ENCODE results near the gene HSBP1L1. TPM values are rescaled to one million over a fixed set of nuclear protein-coding genes. Genes with fewer than 3 reads are reported as not detected.

HSBP1L1 gene
- total RNA-seq, 2 experiments from 2014 or later: 42.6 to 42.7 TPM

GRCh38 chr18:79926306-79926705 is 38.1 kb upstream of the HSBP1L1 start:
- H3K9me3 Mint-ChIP-seq: peaks cover 12% of the 10 kb centered on the region
- ATAC-seq (ENCODE audit: poor library complexity) (no peak), DNase-seq (peak in 1 of 14 experiments; percentile 4)
- Histone ChIP-seq H3K9me3 (ENCODE audit: control insufficient read depth in 1 of 2, insufficient read depth in 1 of 2, low read length in 2 of 2) (peaks cover 20 to 21% of the 10 kb centered on the region in 2 experiments), H3K4me3 (ENCODE audit: low read length) (no peak overlapping the region), H3K36me3 (ENCODE audit: insufficient read depth, low read length) (peaks cover 33% of the 10 kb centered on the region), H3K4me1 (ENCODE audit: insufficient read depth, low read length) (peaks cover 3% of the 10 kb centered on the region), H3K27ac (ENCODE audit: low read depth in 1 of 2, low read length in 2 of 2) (no peak overlapping the region), H3K27me3 (ENCODE audit: control insufficient read depth in 1 of 2, insufficient read depth in 2 of 2, low read length in 2 of 2) (no peaks in the 10 kb centered on the region)
- H3K27ac Mint-ChIP-seq: no peak overlapping the region
- intact Hi-C loops (cut with DNase I, micrococcal nuclease): no loop called here
- no peaks in the 10 kb centered on the region for H3K27me3 Mint-ChIP-seq
- ChIA-PET POLR2A (no interaction called here), CTCF (no interaction called here)
- no peak for TF ChIP-seq CTCF (IDR thresholded peaks at IDR 0.05)
- peaks cover 5% of the 10 kb centered on the region for H3K4me1 Mint-ChIP-seq (ENCODE audit: low read depth)
- H3K4me3 Mint-ChIP-seq: no peak overlapping the region
- H3K36me3 Mint-ChIP-seq (ENCODE audit: low read depth): peaks cover 84% of the 10 kb centered on the region

- Histone ChIP-seq H3K4me1 (ENCODE audit: insufficient read depth, low read length) (peaks cover 3% of the 10 kb centered on the region), H3K4me3 (ENCODE audit: low read length) (no peak overlapping the region), H3K27me3 (ENCODE audit: control insufficient read depth in 1 of 2, insufficient read depth in 2 of 2, low read length in 2 of 2) (no peaks in the 10 kb centered on the region), H3K36me3 (ENCODE audit: insufficient read depth, low read length) (peaks cover 33% of the 10 kb centered on the region), H3K27ac (ENCODE audit: low read depth in 1 of 2, low read length in 2 of 2) (no peak overlapping the region), H3K9me3 (ENCODE audit: control insufficient read depth in 1 of 2, insufficient read depth in 1 of 2, low read length in 2 of 2) (peaks cover 20 to 26% of the 10 kb centered on the region in 2 experiments)
- DNase-seq: peak in 2 of 14 experiments; percentile 2 to 31
- ChIA-PET POLR2A (no interaction called here), CTCF (no interaction called here)
- ATAC-seq (ENCODE audit: poor library complexity): no peak
- intact Hi-C loops (cut with DNase I, micrococcal nuclease): no loop called here
- H3K4me1 Mint-ChIP-seq (ENCODE audit: low read depth): peaks cover 5% of the 10 kb centered on the region
- peaks cover 15% of the 10 kb centered on the region for H3K9me3 Mint-ChIP-seq
- no peak for TF ChIP-seq CTCF (IDR thresholded peaks at IDR 0.05)
- H3K36me3 Mint-ChIP-seq (ENCODE audit: low read depth): peaks cover 87% of the 10 kb centered on the region
- H3K4me3 Mint-ChIP-seq: no peak overlapping the region
- no peak overlapping the region for H3K27ac Mint-ChIP-seq
- H3K27me3 Mint-ChIP-seq: no peaks in the 10 kb centered on the region
Observed at GRCh38 chr18:79926715-79927606, 37.5 kb upstream of the HSBP1L1 start.

- peaks cover 20% of the 10 kb centered on the region for H3K9me3 Mint-ChIP-seq
Observed at GRCh38 chr18:79927607-79928562, 36.6 kb upstream of the HSBP1L1 start.

More at GRCh38 chr18:79927607-79928562, 36.6 kb upstream of the HSBP1L1 start:
- TF ChIP-seq CTCF (IDR thresholded peaks at IDR 0.05): no peak
- ATAC-seq (ENCODE audit: poor library complexity): no peak
- no peak overlapping the region for H3K27ac ChIP-seq (ENCODE audit: low read depth in 1 of 2, low read length in 2 of 2)
- ChIA-PET CTCF (no interaction called here), POLR2A (no interaction called here)
- no peak overlapping the region for H3K4me3 ChIP-seq (ENCODE audit: low read length)
- intact Hi-C loops (cut with DNase I, micrococcal nuclease): no loop called here
- Mint-ChIP-seq H3K27me3 (no peaks in the 10 kb centered on the region), H3K4me1 (ENCODE audit: low read depth) (peaks cover 5% of the 10 kb centered on the region), H3K27ac (no peak overlapping the region), H3K36me3 (ENCODE audit: low read depth) (peaks cover 89% of the 10 kb centered on the region), H3K4me3 (no peak overlapping the region)
- no peaks in the 10 kb centered on the region for H3K27me3 ChIP-seq (ENCODE audit: control insufficient read depth in 1 of 2, insufficient read depth in 2 of 2, low read length in 2 of 2)
- H3K36me3 ChIP-seq (ENCODE audit: insufficient read depth, low read length): peaks cover 33% of the 10 kb centered on the region
- peaks cover 25 to 26% of the 10 kb centered on the region in 2 experiments for H3K9me3 ChIP-seq (ENCODE audit: control insufficient read depth in 1 of 2, insufficient read depth in 1 of 2, low read length in 2 of 2)
- DNase-seq: peak in 2 of 14 experiments; percentile 3 to 23
- H3K4me1 ChIP-seq (ENCODE audit: insufficient read depth, low read length): peaks cover 3% of the 10 kb centered on the region
